H9 (cell line): ENCODE results near the gene ZNF521. TPM values are rescaled to one million over a fixed set of nuclear protein-coding genes. Genes with fewer than 3 reads are reported as not detected.

Experiments
- DNase-seq: peaks from one replicate; pipeline ENCODE4 v3.0.0-alpha.2; 2017
- H2AFZ ChIP-seq: one replicate; pipeline ENCODE4 v1.6.1; 2013; ENCODE audit warnings: mild to moderate bottlenecking, low read length, control low read depth, moderate library complexity
- H2AK5ac ChIP-seq: 2 replicates; pipeline ENCODE4 v1.6.1; 2013; ENCODE audit warnings: low read length, control low read depth, mixed read lengths; ENCODE audit not compliant: insufficient read length
- H2BK120ac ChIP-seq: one replicate; pipeline ENCODE4 v1.6.1; 2013; ENCODE audit warnings: low read depth, mild to moderate bottlenecking, low read length, control low read depth, inconsistent platforms; ENCODE audit not compliant: poor library complexity, severe bottlenecking
- H2BK12ac ChIP-seq: 2 replicates; pipeline ENCODE4 v1.6.1; 2013; ENCODE audit warnings: low read length, control low read depth, mixed read lengths, low read depth; ENCODE audit not compliant: insufficient read length
- H2BK15ac ChIP-seq: 2 replicates; pipeline ENCODE4 v1.6.1; 2013; ENCODE audit warnings: low read depth, low read length, control low read depth
- H2BK20ac ChIP-seq: one replicate; pipeline ENCODE4 v1.6.1; 2013; ENCODE audit warnings: low read depth, mild to moderate bottlenecking, low read length, control low read depth, inconsistent platforms; ENCODE audit not compliant: poor library complexity, severe bottlenecking
- H2BK5ac ChIP-seq: 2 replicates; pipeline ENCODE4 v1.6.1; 2013; ENCODE audit warnings: low read length, control low read depth, mixed read lengths; ENCODE audit not compliant: insufficient read length
- H3K14ac ChIP-seq: 2 replicates; pipeline ENCODE4 v1.6.1; 2013; ENCODE audit warnings: low read length, control low read depth; ENCODE audit not compliant: insufficient read depth
- H3K18ac ChIP-seq: 2 replicates; pipeline ENCODE4 v1.6.1; 2013; ENCODE audit warnings: low read depth, mild to moderate bottlenecking, mixed read lengths, low read length, control low read depth; ENCODE audit not compliant: insufficient read length
- H3K23ac ChIP-seq: 2 replicates; pipeline ENCODE4 v1.6.1; 2013; ENCODE audit warnings: low read length, control low read depth, mixed read lengths, low read depth; ENCODE audit not compliant: insufficient read length
- H3K23me2 ChIP-seq: 2 replicates; pipeline ENCODE4 v1.6.1; 2013; ENCODE audit warnings: low read depth, mild to moderate bottlenecking, mixed read lengths, low read length, control low read depth; ENCODE audit not compliant: insufficient read length, poor library complexity, severe bottlenecking
- H3K27ac ChIP-seq: 2 replicates; pipeline ENCODE4 v1.5.1; 2013; ENCODE audit warnings: low read length, control low read depth, mixed read lengths, low read depth; ENCODE audit not compliant: insufficient read length
- H3K27me3 ChIP-seq: 2 replicates; pipeline ENCODE4 v1.6.1; 2013; ENCODE audit warnings: low read length, control low read depth, inconsistent platforms; ENCODE audit not compliant: insufficient read depth
- H3K4ac ChIP-seq: 2 replicates; pipeline ENCODE4 v1.6.1; 2013; ENCODE audit warnings: low read depth, mild to moderate bottlenecking, control low read depth, inconsistent platforms, low read length, moderate library complexity
- H3K4me1 ChIP-seq: 2 replicates; pipeline ENCODE4 v1.6.1; 2013; ENCODE audit warnings: low read length, control low read depth, inconsistent platforms; ENCODE audit not compliant: insufficient read depth
- H3K4me2 ChIP-seq: 2 replicates; pipeline ENCODE4 v1.6.1; 2013; ENCODE audit warnings: low read length, control low read depth, mixed read lengths; ENCODE audit not compliant: insufficient read length, insufficient read depth
- H3K56ac ChIP-seq: 2 replicates; pipeline ENCODE4 v1.6.1; 2013; ENCODE audit warnings: low read depth, mild to moderate bottlenecking, mixed read lengths, low read length, control low read depth; ENCODE audit not compliant: insufficient read length
- H3K79me1 ChIP-seq: 2 replicates; pipeline ENCODE4 v1.6.1; 2013; ENCODE audit warnings: low read depth, mild to moderate bottlenecking, moderate library complexity, low read length, control low read depth, inconsistent platforms; ENCODE audit not compliant: insufficient read depth, poor library complexity, severe bottlenecking
- H3K79me2 ChIP-seq: 2 replicates; pipeline ENCODE4 v1.6.1; 2013; ENCODE audit warnings: low read length, control low read depth, inconsistent platforms; ENCODE audit not compliant: insufficient read depth
- H3K9ac ChIP-seq: 2 replicates; pipeline ENCODE4 v1.6.1; 2013; ENCODE audit warnings: low read length, control low read depth, mixed read lengths; ENCODE audit not compliant: insufficient read length; ENCODE audit errors: extremely low read depth
- H3K9me3 ChIP-seq: one replicate; pipeline ENCODE4 v1.6.1; 2013; ENCODE audit warnings: low read depth, low read length, inconsistent platforms; ENCODE audit not compliant: control insufficient read depth
- H3T11ph ChIP-seq: one replicate; pipeline ENCODE4 v1.6.1; 2013; ENCODE audit warnings: mild to moderate bottlenecking, low read length, control low read depth, inconsistent platforms
- H4K20me1 ChIP-seq: one replicate; pipeline ENCODE4 v1.6.1; 2013; ENCODE audit not compliant: control insufficient read depth, insufficient read length, insufficient read depth
- H4K5ac ChIP-seq: 2 replicates; pipeline ENCODE4 v1.6.1; 2013; ENCODE audit warnings: low read depth, mild to moderate bottlenecking, mixed read lengths, low read length, control low read depth; ENCODE audit not compliant: insufficient read length
- H4K8ac ChIP-seq: replicated peaks from 2 replicates; pipeline ENCODE4 v1.6.1; 2013; ENCODE audit warnings: low read length, control low read depth, mixed read lengths, low read depth; ENCODE audit not compliant: insufficient read length
- H4K91ac ChIP-seq: 2 replicates; pipeline ENCODE4 v1.6.1; 2013; ENCODE audit warnings: low read depth, mild to moderate bottlenecking, moderate library complexity, mixed read lengths, low read length, control low read depth; ENCODE audit not compliant: insufficient read length
- H3K27ac Mint-ChIP-seq, 3 experiments: 2 replicates in 2 of 3; 3 replicates in 1 of 3; pipeline ENCODE4 v1.8.0; 2020 to 2021; ENCODE audit warnings: mixed read lengths in 3 of 3, mild to moderate bottlenecking in 1 of 3, moderate library complexity in 1 of 3
- H3K27me3 Mint-ChIP-seq: 2 replicates; pipeline ENCODE4 v1.8.0; 2021; ENCODE audit warnings: low read depth, mild to moderate bottlenecking, moderate library complexity, mixed read lengths
- H3K36me3 Mint-ChIP-seq, 3 experiments: 2 replicates in 2 of 3; 3 replicates in 1 of 3; pipeline ENCODE4 v1.8.0; 2020 to 2021; ENCODE audit warnings: low read depth in 3 of 3, mixed read lengths in 3 of 3; ENCODE audit not compliant: insufficient read depth in 1 of 3
- H3K4me1 Mint-ChIP-seq, 2 experiments: 2 replicates each; pipeline ENCODE4 v1.8.0; 2020; ENCODE audit warnings: mixed read lengths in 2 of 2
- H3K4me3 Mint-ChIP-seq, 2 experiments: 2 replicates in 1 of 2; 3 replicates in 1 of 2; pipeline ENCODE4 v1.8.0; 2020 to 2021; ENCODE audit warnings: mild to moderate bottlenecking in 2 of 2, mixed read lengths in 2 of 2, moderate library complexity in 1 of 2
- H3K9me3 Mint-ChIP-seq, 2 experiments: 2 replicates in 1 of 2; 3 replicates in 1 of 2; pipeline ENCODE4 v1.8.0; 2020; ENCODE audit warnings: mild to moderate bottlenecking in 2 of 2, mixed read lengths in 2 of 2, moderate library complexity in 1 of 2
- CTCF ChIP-seq: fragments of 200-600 bp; sonication (generic); conservative IDR thresholded peaks from 3 replicates; pipeline ENCODE4 v1.8.0; 2021; ENCODE audit warnings: antibody characterized with exemption, mild to moderate bottlenecking
- WGBS: extraction: QIAGEN DNeasy Blood & Tissue Kit; methylation state at CpG from one replicate; pipeline ENCODE4 v1.1.7; 2013; ENCODE audit warnings: missing lambda C conversion rate, low lambda C conversion rate, mixed read lengths; ENCODE audit not compliant: insufficient read length; ENCODE audit errors: extremely low coverage; 5-methylcytosine and 5-hydroxymethylcytosine counted together
- total RNA-seq: library from RNA; stranded (reverse); gene quantifications from 2 replicates; pipeline ENCODE4 v1.2.1, GENCODE V29; 2021

ZNF521 gene
- total RNA-seq, 1 experiment from 2014 or later, result 3.3 TPM

GRCh38 chr18:25055076-25055475 lies 296.9 kb downstream of the ZNF521 start:
- Histone ChIP-seq H2BK12ac (no peak overlapping the region), H2BK15ac (no peak overlapping the region), H2AK5ac (no peak overlapping the region), H3K4me1 (no peaks in the 10 kb centered on the region), H3K9me3 (no peaks in the 10 kb centered on the region), H3K14ac (no peak overlapping the region), H3K27ac (no peak overlapping the region), H2AFZ (no peak overlapping the region), H3K4me2 (no peak overlapping the region), H3K23ac (no peak overlapping the region), H2BK120ac (no peak overlapping the region), H4K5ac (no peak overlapping the region), H3K27me3 (peaks cover 17% of the 10 kb centered on the region), H3K56ac (no peak overlapping the region), H3K79me2 (no peaks in the 10 kb centered on the region), H2BK5ac (no peak overlapping the region), H3K79me1 (no peaks in the 10 kb centered on the region), H4K20me1 (no peaks in the 10 kb centered on the region), H3T11ph (no peak overlapping the region), H3K4ac (no peak overlapping the region), H4K8ac (no peak overlapping the region), H3K23me2 (no peaks in the 10 kb centered on the region), H3K9ac (no peak overlapping the region), H2BK20ac (no peak overlapping the region), H3K18ac (no peak overlapping the region), H4K91ac (no peak overlapping the region)
- Mint-ChIP-seq H3K4me3 (no peak overlapping the region), H3K36me3 (no peaks in the 10 kb centered on the region), H3K27me3 (peaks cover 7% of the 10 kb centered on the region), H3K27ac (no peak overlapping the region), H3K9me3 (no peaks in the 10 kb centered on the region), H3K4me1 (no peaks in the 10 kb centered on the region)
- DNase-seq, result no peak
- WGBS, result no CpG with 5 or more reads among the region's 4 CpGs
- no peak for TF ChIP-seq CTCF
